GM21786 (cell line): ENCODE measurements around the gene HYLS1.
"Not testable (repeated sequence)": the region's sequence is repeated elsewhere in the genome, so short reads cannot be mapped to it uniquely, and the experiment has no call there.

Source experiments
- ATAC-seq: cut with Tn5 transposase; IDR thresholded peaks from one replicate; pipeline ENCODE4 v1.9.1; 2021; ENCODE audit not compliant: unreplicated experiment

Gene HYLS1

GRCh38 chr11:125902927-125903710, 15.7 kb downstream of the HYLS1 start, which contains the start of gene PUS3:
Gene PUS3, minus strand, starts transcription at chr11:125903206. Its CDS starts 6,922 bp downstream, at chr11:125896284.
- peak; percentile 98 for ATAC-seq

- ATAC-seq = no peak
Measured at GRCh38 chr11:125903711-125904659, 16.5 kb downstream of the HYLS1 start, which contains the start of gene DDX25. Gene DDX25, plus strand, starts transcription at chr11:125904508. Its CDS starts 10 bp downstream, at chr11:125904518.

GRCh38 chr11:125904678-125905077, 17.2 kb downstream of the HYLS1 start:
- ATAC-seq = no peak

GRCh38 chr11:125910226-125910849, 22.9 kb downstream of the HYLS1 start:
- ATAC-seq = no peak

- ATAC-seq = not testable (repeated sequence)
Measured at GRCh38 chr11:125914601-125915000, 27.1 kb downstream of the HYLS1 start.

GRCh38 chr11:125916683-125917347, 29.3 kb downstream of the HYLS1 start:
- no peak for ATAC-seq

- no peak for ATAC-seq
Measured at GRCh38 chr11:125918140-125918840, 30.8 kb downstream of the HYLS1 start.

- ATAC-seq = no peak
Measured at GRCh38 chr11:125921042-125921441, 33.6 kb downstream of the HYLS1 start.

GRCh38 chr11:125922156-125922555, 34.7 kb downstream of the HYLS1 start:
- no peak for ATAC-seq

GRCh38 chr11:125923012-125923579, 35.6 kb downstream of the HYLS1 start:
- no peak for ATAC-seq

GRCh38 chr11:125923633-125924032, 36.2 kb downstream of the HYLS1 start:
- ATAC-seq = no peak

GRCh38 chr11:125924384-125925007, 37.0 kb downstream of the HYLS1 start:
- no peak for ATAC-seq

- ATAC-seq = no peak
Measured at GRCh38 chr11:125925247-125925740, 37.8 kb downstream of the HYLS1 start.

GRCh38 chr11:125925804-125926203, 38.3 kb downstream of the HYLS1 start:
- ATAC-seq = no peak

GRCh38 chr11:125926682-125927081, 39.2 kb downstream of the HYLS1 start:
- ATAC-seq = no peak

- ATAC-seq = no peak
Measured at GRCh38 chr11:125929445-125930075, 42.1 kb downstream of the HYLS1 start.

GRCh38 chr11:125930076-125930450, 42.6 kb downstream of the HYLS1 start:
- ATAC-seq = no peak

- no peak for ATAC-seq
Measured at GRCh38 chr11:125931116-125931515, 43.6 kb downstream of the HYLS1 start.

- ATAC-seq = no peak
Measured at GRCh38 chr11:125931668-125932067, 44.2 kb downstream of the HYLS1 start.
